Neutrophil (primary cell): Measurements from ENCODE around the gene OR10K2.

Experiments used
- H3K27ac ChIP-seq: fragments of 200-600 bp; sonication (generic); 2 replicates; pipeline ENCODE4 v1.5.1; 2016; ENCODE audit warnings: mild to moderate bottlenecking, moderate library complexity
- H3K27me3 ChIP-seq: fragments of 200-600 bp; sonication (generic); 2 replicates; pipeline ENCODE4 v1.6.0; 2016; ENCODE audit warnings: mild to moderate bottlenecking
- H3K36me3 ChIP-seq: fragments of 200-600 bp; sonication (generic); 2 replicates; pipeline ENCODE4 v1.5.1; 2017
- H3K4me1 ChIP-seq, 2 experiments: fragments of 200-600 bp in 1 of 2; sonication (generic) in 1 of 2; 1 replicate in 1 of 2; 2 replicates in 1 of 2; pipeline versions ENCODE4 v1.5.1 to v1.6.1; 2013 to 2016; ENCODE audit warnings: low read depth in 1 of 2, low read length in 1 of 2, mild to moderate bottlenecking in 1 of 2, moderate library complexity in 1 of 2; ENCODE audit not compliant: control insufficient read depth in 1 of 2, insufficient read depth in 1 of 2
- H3K4me3 ChIP-seq, 2 experiments: fragments of 200-600 bp in 1 of 2; sonication (generic) in 1 of 2; 1 replicate in 1 of 2; 2 replicates in 1 of 2; pipeline ENCODE4 v1.5.1; 2013 to 2016; ENCODE audit warnings: low read depth in 1 of 2, low read length in 1 of 2, mild to moderate bottlenecking in 1 of 2, moderate library complexity in 1 of 2
- H3K9me3 ChIP-seq: fragments of 200-600 bp; sonication (generic); 2 replicates; pipeline ENCODE4 v1.5.1; 2016
- TF ChIP-seq, protein P1 (sequence below): fragments of 200-600 bp; sonication (generic); IDR thresholded peaks from 2 replicates; pipeline ENCODE4 v1.5.1; 2016; ENCODE audit warnings: antibody characterized with exemption

Gene OR10K2

DNA sequence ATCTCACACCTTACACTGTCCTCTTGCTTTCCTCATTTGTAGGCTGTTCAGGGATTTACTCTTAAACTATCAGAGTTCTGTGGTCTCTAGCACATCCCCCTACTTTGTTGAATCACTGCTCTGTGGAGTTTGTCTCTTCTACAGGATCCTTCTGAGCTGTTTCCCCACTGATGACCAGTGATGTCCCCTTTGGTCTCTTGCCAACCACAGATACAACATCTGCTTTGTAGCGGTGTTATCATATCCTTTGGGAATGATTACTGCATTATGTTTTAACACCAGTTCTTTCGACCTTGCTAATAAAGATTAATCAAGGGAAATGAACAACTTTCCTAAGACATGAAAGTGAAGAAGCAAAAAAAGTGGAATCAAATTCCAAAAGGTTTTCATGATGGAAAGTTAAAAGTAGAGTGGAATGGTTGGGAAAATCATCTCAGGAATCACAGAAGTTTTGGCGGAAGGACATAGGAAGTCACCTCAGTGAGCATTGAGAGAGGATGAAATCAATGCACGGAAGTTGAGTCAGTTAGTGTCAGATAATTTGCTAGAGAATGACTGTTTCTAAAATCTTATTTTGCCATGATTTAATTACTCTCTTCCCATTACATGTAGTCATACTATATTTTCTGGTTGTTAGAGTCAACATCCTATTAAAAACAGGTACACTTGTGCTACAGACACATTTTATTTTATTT is 11.2 kb downstream of the OR10K2 start:
- Histone ChIP-seq H3K4me3 (no peak overlapping the region), H3K27me3 (no peaks in the 10 kb centered on the region), H3K9me3 (no peaks in the 10 kb centered on the region), H3K27ac (no peak overlapping the region), H3K4me1 (no peaks in the 10 kb centered on the region), H3K36me3 (no peaks in the 10 kb centered on the region)
- TF ChIP-seq, protein P1, sequence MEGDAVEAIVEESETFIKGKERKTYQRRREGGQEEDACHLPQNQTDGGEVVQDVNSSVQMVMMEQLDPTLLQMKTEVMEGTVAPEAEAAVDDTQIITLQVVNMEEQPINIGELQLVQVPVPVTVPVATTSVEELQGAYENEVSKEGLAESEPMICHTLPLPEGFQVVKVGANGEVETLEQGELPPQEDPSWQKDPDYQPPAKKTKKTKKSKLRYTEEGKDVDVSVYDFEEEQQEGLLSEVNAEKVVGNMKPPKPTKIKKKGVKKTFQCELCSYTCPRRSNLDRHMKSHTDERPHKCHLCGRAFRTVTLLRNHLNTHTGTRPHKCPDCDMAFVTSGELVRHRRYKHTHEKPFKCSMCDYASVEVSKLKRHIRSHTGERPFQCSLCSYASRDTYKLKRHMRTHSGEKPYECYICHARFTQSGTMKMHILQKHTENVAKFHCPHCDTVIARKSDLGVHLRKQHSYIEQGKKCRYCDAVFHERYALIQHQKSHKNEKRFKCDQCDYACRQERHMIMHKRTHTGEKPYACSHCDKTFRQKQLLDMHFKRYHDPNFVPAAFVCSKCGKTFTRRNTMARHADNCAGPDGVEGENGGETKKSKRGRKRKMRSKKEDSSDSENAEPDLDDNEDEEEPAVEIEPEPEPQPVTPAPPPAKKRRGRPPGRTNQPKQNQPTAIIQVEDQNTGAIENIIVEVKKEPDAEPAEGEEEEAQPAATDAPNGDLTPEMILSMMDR, result no peak

- no peak overlapping the region for H3K4me3 ChIP-seq
- no peak overlapping the region for H3K27ac ChIP-seq
- no peaks in the 10 kb centered on the region for H3K4me1 ChIP-seq
- no peaks in the 10 kb centered on the region for H3K9me3 ChIP-seq
- TF ChIP-seq, protein P1, result no peak
- no peaks in the 10 kb centered on the region for H3K36me3 ChIP-seq
- no peaks in the 10 kb centered on the region for H3K27me3 ChIP-seq
These were observed 18.9 kb downstream of the OR10K2 start for GRCh38 chr1:158407092-158407491.

- Histone ChIP-seq H3K27ac (no peak overlapping the region), H3K9me3 (no peaks in the 10 kb centered on the region), H3K4me3 (no peak overlapping the region), H3K36me3 (no peaks in the 10 kb centered on the region), H3K27me3 (no peaks in the 10 kb centered on the region), H3K4me1 (no peaks in the 10 kb centered on the region)
- TF ChIP-seq, protein P1, result no peak
These were observed 25.2 kb downstream of the OR10K2 start for GRCh38 chr1:158400871-158401270.

GRCh38 chr1:158398818-158399514 is 27.1 kb downstream of the OR10K2 start, which contains the start of gene OR10T2:
TSS of gene OR10T2 (minus strand) at chr1:158399466. CDS start at chr1:158399466, 0 bp downstream.
- no peaks in the 10 kb centered on the region for H3K36me3 ChIP-seq
- no peaks in the 10 kb centered on the region for H3K27me3 ChIP-seq
- H3K4me3 ChIP-seq, result no peak within 1 kb of the TSS
- no peak within 1 kb of the TSS for H3K27ac ChIP-seq
- H3K9me3 ChIP-seq, result no peaks in the 10 kb centered on the region
- H3K4me1 ChIP-seq, result no peaks in the 10 kb centered on the region
- TF ChIP-seq, protein P1, result no peak

- no peaks in the 10 kb centered on the region for H3K9me3 ChIP-seq
- TF ChIP-seq, protein P1, result no peak
- no peak overlapping the region for H3K27ac ChIP-seq
- no peaks in the 10 kb centered on the region for H3K36me3 ChIP-seq
- H3K4me3 ChIP-seq, result no peak overlapping the region
- H3K27me3 ChIP-seq, result no peaks in the 10 kb centered on the region
- H3K4me1 ChIP-seq, result no peaks in the 10 kb centered on the region
These were observed 29.4 kb downstream of the OR10K2 start for GRCh38 chr1:158396646-158397045.
